DND-41 (cell line): ENCODE results near the gene MIOX.
"Not testable (repeated sequence)": the region's sequence is repeated elsewhere in the genome, so short reads cannot be mapped to it uniquely, and the experiment has no call there.

ENCODE experiments used
- ATAC-seq: fragments of 200-7000 bp; cut with Tn5 transposase; 3 replicates; pipeline ENCODE4 v1.9.1; 2021; ENCODE audit warnings: low read depth; ENCODE audit not compliant: insufficient read depth
- DNase-seq: peaks from one replicate; pipeline ENCODE4 v3.0.0-alpha.2; 2020
- H2AFZ ChIP-seq: 2 replicates; pipeline ENCODE4 v1.6.0; 2012; ENCODE audit warnings: low read depth, low read length
- H3K27ac ChIP-seq: 2 replicates; pipeline ENCODE4 v1.5.1; 2012; ENCODE audit warnings: low read length, inconsistent platforms
- H3K27me3 ChIP-seq: fragments of 200-600 bp; sonication (generic); 2 replicates; pipeline ENCODE4 v1.6.0; 2012; ENCODE audit warnings: low read length, mild to moderate bottlenecking, inconsistent platforms; ENCODE audit not compliant: insufficient read depth, poor library complexity
- H3K36me3 ChIP-seq: 2 replicates; pipeline ENCODE4 v1.5.1; 2012; ENCODE audit warnings: low read length, inconsistent platforms; ENCODE audit not compliant: insufficient read depth
- H3K4me1 ChIP-seq: 2 replicates; pipeline ENCODE4 v1.5.1; 2012; ENCODE audit warnings: mild to moderate bottlenecking, low read length; ENCODE audit not compliant: insufficient read depth
- H3K4me2 ChIP-seq: 2 replicates; pipeline ENCODE4 v1.6.0; 2012; ENCODE audit warnings: mild to moderate bottlenecking, moderate library complexity, low read length, inconsistent platforms; ENCODE audit not compliant: insufficient read depth
- H3K4me3 ChIP-seq, 2 experiments: fragments of 200-600 bp in 1 of 2; shearing (Covaris generic) in 1 of 2; 2 replicates each; pipeline ENCODE4 v1.5.1; 2012 to 2016; ENCODE audit warnings: inconsistent platforms in 2 of 2, low read length in 2 of 2, mild to moderate bottlenecking in 2 of 2, low read depth in 1 of 2, moderate library complexity in 1 of 2
- H3K79me2 ChIP-seq: 2 replicates; pipeline ENCODE4 v1.6.0; 2012; ENCODE audit warnings: low read length, inconsistent platforms; ENCODE audit not compliant: insufficient read depth
- H3K9ac ChIP-seq: 2 replicates; pipeline ENCODE4 v1.6.0; 2012; ENCODE audit warnings: low read depth, mild to moderate bottlenecking, inconsistent platforms, low read length, moderate library complexity
- H3K9me3 ChIP-seq: 2 replicates; pipeline ENCODE4 v1.5.1; 2012; ENCODE audit warnings: low read length, moderate library complexity, mild to moderate bottlenecking, inconsistent platforms; ENCODE audit not compliant: insufficient read depth, severe bottlenecking
- H4K20me1 ChIP-seq: 2 replicates; pipeline ENCODE4 v1.6.0; 2012; ENCODE audit warnings: low read length; ENCODE audit not compliant: insufficient read depth
- CTCF ChIP-seq: IDR thresholded peaks from 2 replicates; pipeline ENCODE4 v1.5.1; 2012; ENCODE audit warnings: borderline replicate concordance, low read length, moderate library complexity, mild to moderate bottlenecking; ENCODE audit not compliant: poor library complexity, severe bottlenecking; ENCODE audit errors: extremely low read depth
- EZH2 ChIP-seq: IDR thresholded peaks from 3 replicates; pipeline ENCODE4 v1.6.1; 2012; ENCODE audit warnings: borderline replicate concordance, low read depth, mild to moderate bottlenecking, moderate library complexity, low read length, inconsistent platforms; ENCODE audit not compliant: severe bottlenecking

Gene MIOX

GRCh38 chr22:50531962-50532674 lies 45.5 kb downstream of the MIOX start:
- DNase-seq (no peak), ATAC-seq (no peak)
- peaks cover 5% of the 10 kb centered on the region; the same call in 1 of the 2 replicates for H4K20me1 ChIP-seq
- no peak overlapping the region for H3K27ac ChIP-seq
- H3K4me3 ChIP-seq, result no peak overlapping the region
- no peaks in the 10 kb centered on the region for H3K27me3 ChIP-seq
- no peak overlapping the region for H3K4me2 ChIP-seq
- TF ChIP-seq EZH2 (no peak), CTCF (no peak)
- peaks cover 4% of the 10 kb centered on the region for H3K4me1 ChIP-seq
- H2AFZ ChIP-seq, result no peak overlapping the region
- H3K9ac ChIP-seq, result no peak overlapping the region
- no peaks in the 10 kb centered on the region for H3K36me3 ChIP-seq
- H3K9me3 ChIP-seq, result no peaks in the 10 kb centered on the region
- H3K79me2 ChIP-seq, result peaks cover under 1% of the 10 kb centered on the region; the same call in 1 of the 2 replicates

- no peak overlapping the region for H3K4me2 ChIP-seq
- H2AFZ ChIP-seq, result no peak overlapping the region
- no peaks in the 10 kb centered on the region for H3K9me3 ChIP-seq
- no peaks in the 10 kb centered on the region for H3K79me2 ChIP-seq
- no peak overlapping the region for H3K9ac ChIP-seq
- no peak for ATAC-seq
- H3K27me3 ChIP-seq, result no peaks in the 10 kb centered on the region
- H3K4me1 ChIP-seq, result no peaks in the 10 kb centered on the region
- DNase-seq, result no peak
- no peak for TF ChIP-seq CTCF
- H4K20me1 ChIP-seq, result peaks cover 5% of the 10 kb centered on the region; the same call in 1 of the 2 replicates
- no peaks in the 10 kb centered on the region for H3K36me3 ChIP-seq
- H3K4me3 ChIP-seq, result no peak overlapping the region
- no peak overlapping the region for H3K27ac ChIP-seq
Measured at GRCh38 chr22:50532824-50533796, 46.5 kb downstream of the MIOX start.

- not testable (repeated sequence) for H3K36me3 ChIP-seq, ATAC-seq, H2AFZ ChIP-seq, H3K79me2 ChIP-seq, H3K27me3 ChIP-seq, H3K9ac ChIP-seq, H3K27ac ChIP-seq, H4K20me1 ChIP-seq, H3K4me1 ChIP-seq, H3K4me3 ChIP-seq, H3K9me3 ChIP-seq, DNase-seq, H3K4me2 ChIP-seq
Measured at GRCh38 chr22:50533856-50534711, 47.4 kb downstream of the MIOX start.

DNA sequence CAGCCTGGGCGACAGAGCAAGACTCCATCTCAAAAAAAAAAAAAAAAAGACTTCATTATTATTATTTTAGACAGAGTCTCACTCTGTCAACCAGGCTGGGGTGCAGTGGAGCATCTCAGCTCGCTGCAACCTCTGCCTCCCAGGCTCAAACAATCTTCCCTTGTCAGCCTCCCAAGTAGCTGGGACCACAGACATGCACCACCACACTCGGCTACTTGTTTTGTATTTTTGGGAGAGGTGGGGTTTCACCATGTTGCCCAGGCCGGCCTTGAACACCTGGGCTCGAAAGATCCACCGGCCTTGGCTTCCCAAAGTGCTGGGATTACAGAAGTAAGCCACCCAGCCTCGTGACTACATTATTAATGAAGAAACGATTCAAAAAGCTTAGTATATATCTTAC lies 48.5 kb downstream of the MIOX start:
- H3K4me2 ChIP-seq, result no peak overlapping the region
- H4K20me1 ChIP-seq, result peaks cover 5% of the 10 kb centered on the region; the same call in 1 of the 2 replicates
- no peak for TF ChIP-seq EZH2
- no peak for TF ChIP-seq CTCF
- no peak overlapping the region for H3K27ac ChIP-seq
- no peak for ATAC-seq
- H3K4me3 ChIP-seq, result no peak overlapping the region
- no peaks in the 10 kb centered on the region for H3K79me2 ChIP-seq
- no peak overlapping the region for H2AFZ ChIP-seq
- H3K9me3 ChIP-seq, result no peaks in the 10 kb centered on the region
- DNase-seq, result no peak
- no peaks in the 10 kb centered on the region for H3K27me3 ChIP-seq
- H3K36me3 ChIP-seq, result no peaks in the 10 kb centered on the region
- no peak overlapping the region for H3K9ac ChIP-seq
- no peaks in the 10 kb centered on the region for H3K4me1 ChIP-seq
